Ovary (tissue), 9 donors: Measurements from ENCODE around the gene CKB. TPM values are rescaled to one million over a fixed set of nuclear protein-coding genes. Genes with fewer than 3 reads are reported as not detected.

Experiments
- DNase-seq, 5 donors: peaks; one replicate each; pipeline ENCODE4 v3.0.0-alpha.2; 2019 to 2020
- H3K27ac ChIP-seq, 2 donors: fragments of 200-600 bp; one replicate each; pipeline versions ENCODE4 v1.5.1 to v1.8.0; 2019 to 2022
- H3K27me3 ChIP-seq: fragments of 200-600 bp; one replicate; pipeline ENCODE4 v1.8.0; 2022
- H3K36me3 ChIP-seq: fragments of 200-600 bp; sonication (generic); one replicate; pipeline ENCODE4 v1.5.1; 2019
- H3K4me1 ChIP-seq: one replicate; pipeline ENCODE4 v1.8.1; 2013; ENCODE audit warnings: mild to moderate bottlenecking, moderate library complexity; ENCODE audit not compliant: insufficient read depth
- H3K4me3 ChIP-seq: fragments of 200-600 bp; sonication (generic); one replicate; pipeline ENCODE4 v1.5.1; 2017
- H3K9me3 ChIP-seq, 2 donors: fragments of 200-600 bp in 1 of 2; sonication (generic) in 1 of 2; one replicate each; pipeline versions ENCODE4 v1.5.1 to v1.8.1; 2013 to 2019; ENCODE audit warnings: mild to moderate bottlenecking in 1 of 2, moderate library complexity in 1 of 2
- CTCF ChIP-seq, 3 donors: fragments of 450-650 bp in 2 of 3; fragments of 200-600 bp in 1 of 3; IDR thresholded peaks; one replicate each; pipeline versions ENCODE4 v1.5.1 to v1.8.0; 2016 to 2022; ENCODE audit warnings: antibody characterized with exemption in 3 of 3, mild to moderate bottlenecking in 1 of 3
- EP300 ChIP-seq: sonication (generic); formaldehyde crosslinking; IDR thresholded peaks from one replicate; pipeline ENCODE4 v1.6.1; 2017; ENCODE audit warnings: antibody characterized with exemption
- POLR2A ChIP-seq: fragments of 450-650 bp; IDR thresholded peaks from one replicate; pipeline ENCODE4 v1.6.1; 2017; ENCODE audit warnings: antibody characterized with exemption, mild to moderate bottlenecking, moderate library complexity
- WGBS, 3 donors: extraction: QIAGEN DNeasy Blood & Tissue Kit in 1 of 3; methylation state at CpG; one replicate each; pipeline versions ENCODE4 v1.1.5 to v1.1.7; 2013 to 2017; 5-methylcytosine and 5-hydroxymethylcytosine counted together
- intact Hi-C, 4 donors: fragments of 100-400 bp; cut with DNase I; formaldehyde crosslinking; loops; one replicate each; pipeline versions ENCODE4 v1.11.0 to v1.15.1; 2022 to 2023
- polyA plus RNA-seq, 2 donors: library from polyadenylated mRNA; stranded (reverse); fragments of 200-250 nt in 1 of 2; fragments of 350-450 nt in 1 of 2; fragmentation: Illumina TruSeq in 1 of 2; extraction: RNeasy Lipid Tissue Mini Kit (QIAGEN cat#74804) in 1 of 2; gene quantifications; one replicate each; pipeline ENCODE4 v1.2.3, GENCODE V29; 2013 to 2014
- total RNA-seq, 7 donors: library from RNA; depleted of rRNA in 2 of 7; stranded (reverse); fragments of >200 nt in 2 of 7; fragmentation: NEBNext Ultra II Directional in 3 of 7; extraction: Animal tissue kit (Norgen Biotek cat#: 25700) in 3 of 7; gene quantifications; one replicate each; pipeline versions ENCODE4 v1.1.0 to v1.2.4, GENCODE V29; 2016 to 2023
- donor health status: DM: no; HTN: no; CAD: no; lungs with moderate emphysema.
- donor health status: DM: no; HTN: no; CAD: no.
- donor health status: Bipolar disorder and iron deficiency.
- donor health status: DM: yes; HTN: yes; CAD: no.
- donor health status: DM: no; HTN: no; CAD: no.
- donor health status: DM: yes; HTN: yes; CAD: no.

Gene CKB
- total and polyA plus RNA-seq, 9 donors: 47.5 to 284 (median 134) TPM

GRCh38 chr14:103495854-103496253, 26.8 kb downstream of the CKB start:
- Histone ChIP-seq H3K9me3 (no peaks in the 10 kb centered on the region), H3K4me3 (no peak overlapping the region), H3K4me1 (peaks cover 7% of the 10 kb centered on the region), H3K27ac (no peak overlapping the region), H3K27me3 (no peaks in the 10 kb centered on the region), H3K36me3 (no peaks in the 10 kb centered on the region)
- no peak for TF ChIP-seq CTCF (IDR thresholded peaks at IDR 0.05)
- TF ChIP-seq POLR2A: no peak
- no peak for TF ChIP-seq EP300
- DNase-seq: peak in 1 of 5 donors; percentile 11
- intact Hi-C loops: no loop called here
- WGBS, 3 donors: 64 to 77% (median 75%) methylated on average over 2 of the region's 2 CpGs

- H3K36me3 ChIP-seq: no peaks in the 10 kb centered on the region
- no peak for TF ChIP-seq POLR2A
- TF ChIP-seq CTCF (IDR thresholded peaks at IDR 0.05): no peak
- TF ChIP-seq EP300: no peak
Measured at GRCh38 chr14:103492156-103492925, 30.3 kb downstream of the CKB start.

GRCh38 chr14:103491691-103492090, 30.9 kb downstream of the CKB start:
- no peaks in the 10 kb centered on the region for H3K36me3 ChIP-seq
- no peaks in the 10 kb centered on the region for H3K4me1 ChIP-seq
- H3K9me3 ChIP-seq: no peaks in the 10 kb centered on the region
- no peaks in the 10 kb centered on the region for H3K27me3 ChIP-seq
- no peak for DNase-seq
- intact Hi-C loops: no loop called here
- no peak overlapping the region for H3K27ac ChIP-seq
- 90 to 96% (median 94%) methylated on average over 10 of the region's 10 CpGs for WGBS, 3 donors
- no peak overlapping the region for H3K4me3 ChIP-seq
- TF ChIP-seq EP300 (no peak), POLR2A (no peak), CTCF (IDR thresholded peaks at IDR 0.05) (no peak)

More at GRCh38 chr14:103492156-103492925, 30.3 kb downstream of the CKB start:
- Histone ChIP-seq H3K9me3 (no peaks in the 10 kb centered on the region), H3K4me3 (no peak overlapping the region), H3K27ac (no peak overlapping the region), H3K27me3 (no peaks in the 10 kb centered on the region), H3K4me1 (no peaks in the 10 kb centered on the region)
- 71 to 80% (median 80%) methylated on average over 6 of the region's 6 CpGs for WGBS, 3 donors
- intact Hi-C loops: no loop called here
- no peak for DNase-seq

GRCh38 chr14:103489621-103490020, 33.0 kb downstream of the CKB start:
- H3K4me3 ChIP-seq: no peak overlapping the region
- no peak for TF ChIP-seq POLR2A
- TF ChIP-seq CTCF (IDR thresholded peaks at IDR 0.05): no peak
- no peak for TF ChIP-seq EP300
- H3K4me1 ChIP-seq: no peaks in the 10 kb centered on the region
- 11 to 43% (median 15%) methylated on average over 2 of the region's 2 CpGs for WGBS, 3 donors
- intact Hi-C loops: no loop called here
- H3K9me3 ChIP-seq: no peaks in the 10 kb centered on the region
- no peaks in the 10 kb centered on the region for H3K36me3 ChIP-seq
- H3K27me3 ChIP-seq: no peaks in the 10 kb centered on the region
- no peak overlapping the region for H3K27ac ChIP-seq
- no peak for DNase-seq
